Activated naive CD4-positive, alpha-beta T cell treated with anti-CD3 and anti-CD28 coated beads, Interleukin-2, amount 10 ng/mL, durations not matched to agents 7 days and 5 days (primary cell): ENCODE data around the gene TMEM198.

Source experiments
- CTCF ChIA-PET: fragments of 350-600 bp; sonication (Branson Sonifier 250); formaldehyde crosslinking; loops from one replicate; lab custom pipeline; 2021; ENCODE audit warnings: antibody characterized with exemption; lab: Charles Lee
- DNase-seq: peaks from one replicate; pipeline ENCODE4 v3.0.0-alpha.2; 2020
- H3K27ac Mint-ChIP-seq: one replicate; pipeline ENCODE4 v1.8.0; 2021; ENCODE audit warnings: mild to moderate bottlenecking, moderate library complexity, mixed read lengths
- H3K27me3 Mint-ChIP-seq: one replicate; pipeline ENCODE4 v1.8.0; 2021; ENCODE audit warnings: mild to moderate bottlenecking, mixed read lengths
- H3K36me3 Mint-ChIP-seq: one replicate; pipeline ENCODE4 v1.8.0; 2021; ENCODE audit warnings: mixed read lengths
- H3K4me1 Mint-ChIP-seq: one replicate; pipeline ENCODE4 v1.8.0; 2021; ENCODE audit warnings: mixed read lengths
- H3K4me3 Mint-ChIP-seq: one replicate; pipeline ENCODE4 v1.8.0; 2021; ENCODE audit warnings: mild to moderate bottlenecking, moderate library complexity, mixed read lengths
- H3K9me3 Mint-ChIP-seq: one replicate; pipeline ENCODE4 v1.8.0; 2021; ENCODE audit warnings: mixed read lengths

Gene TMEM198

GRCh38 chr2:219551441-219552381, 7.9 kb downstream of the TMEM198 start:
- H3K4me1 Mint-ChIP-seq: peaks cover 10% of the 10 kb centered on the region
- H3K9me3 Mint-ChIP-seq: no peaks in the 10 kb centered on the region
- peaks cover 66% of the 10 kb centered on the region for H3K27me3 Mint-ChIP-seq
- H3K27ac Mint-ChIP-seq: peak overlapping the region; percentile 50
- peak overlapping the region; percentile 71 for H3K4me3 Mint-ChIP-seq
- DNase-seq: no peak
- H3K36me3 Mint-ChIP-seq: no peaks in the 10 kb centered on the region
- CTCF ChIA-PET: interaction anchor here (0.8 to 6.0 kb wide), 3 partner anchors 9 to 11 kb away, joined by 3 to 30 read pairs (median 23); partner anchors contain the start of genes CHPF and TMEM198

- no peaks in the 10 kb centered on the region for H3K36me3 Mint-ChIP-seq
- H3K4me1 Mint-ChIP-seq: peaks cover 10% of the 10 kb centered on the region
- H3K4me3 Mint-ChIP-seq: peak overlapping the region; percentile 71
- H3K27me3 Mint-ChIP-seq: peaks cover 62% of the 10 kb centered on the region
- peak overlapping the region; percentile 50 for H3K27ac Mint-ChIP-seq
- no peaks in the 10 kb centered on the region for H3K9me3 Mint-ChIP-seq
- DNase-seq: peak; percentile 82
- CTCF ChIA-PET: interaction anchor here (4.1 to 6.0 kb wide), 2 partner anchors 8 to 10 kb away, joined by 23 to 30 read pairs; partner anchors contain the start of genes CHPF and TMEM198
Observed at GRCh38 chr2:219552382-219553167, 8.7 kb downstream of the TMEM198 start.

DNA sequence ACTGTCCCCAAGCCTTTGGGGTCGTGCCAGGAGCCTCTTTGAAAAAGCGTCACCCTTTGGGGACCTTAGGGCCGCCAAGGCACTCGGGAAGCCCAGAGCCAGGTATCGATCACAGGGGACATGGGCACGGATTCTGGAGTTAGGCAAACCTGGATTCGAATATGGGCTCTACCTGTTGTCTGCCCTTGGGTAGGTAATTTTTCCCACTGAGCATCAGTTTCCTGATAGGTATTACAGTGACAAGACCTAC, 9.3 kb downstream of the TMEM198 start:
- H3K4me3 Mint-ChIP-seq: peak overlapping the region; percentile 29
- peaks cover 10% of the 10 kb centered on the region for H3K4me1 Mint-ChIP-seq
- H3K27me3 Mint-ChIP-seq: peaks cover 62% of the 10 kb centered on the region
- no peaks in the 10 kb centered on the region for H3K9me3 Mint-ChIP-seq
- CTCF ChIA-PET: interaction anchor here (4.1 kb wide), 1 partner anchor 10 kb away, joined by 23 read pairs; the partner anchor contains the start of genes CHPF and TMEM198
- H3K36me3 Mint-ChIP-seq: no peaks in the 10 kb centered on the region
- DNase-seq: no peak
- no peak overlapping the region for H3K27ac Mint-ChIP-seq

GRCh38 chr2:219553463-219553963, 9.7 kb downstream of the TMEM198 start:
- H3K4me3 Mint-ChIP-seq: peak overlapping the region; percentile 29
- peaks cover 65% of the 10 kb centered on the region for H3K27me3 Mint-ChIP-seq
- H3K4me1 Mint-ChIP-seq: peaks cover 10% of the 10 kb centered on the region
- no peak overlapping the region for H3K27ac Mint-ChIP-seq
- H3K36me3 Mint-ChIP-seq: no peaks in the 10 kb centered on the region
- no peak for DNase-seq
- no peaks in the 10 kb centered on the region for H3K9me3 Mint-ChIP-seq
- CTCF ChIA-PET: interaction anchor here (4.1 kb wide), 1 partner anchor 11 kb away, joined by 23 read pairs; the partner anchor contains the start of genes CHPF and TMEM198

DNA sequence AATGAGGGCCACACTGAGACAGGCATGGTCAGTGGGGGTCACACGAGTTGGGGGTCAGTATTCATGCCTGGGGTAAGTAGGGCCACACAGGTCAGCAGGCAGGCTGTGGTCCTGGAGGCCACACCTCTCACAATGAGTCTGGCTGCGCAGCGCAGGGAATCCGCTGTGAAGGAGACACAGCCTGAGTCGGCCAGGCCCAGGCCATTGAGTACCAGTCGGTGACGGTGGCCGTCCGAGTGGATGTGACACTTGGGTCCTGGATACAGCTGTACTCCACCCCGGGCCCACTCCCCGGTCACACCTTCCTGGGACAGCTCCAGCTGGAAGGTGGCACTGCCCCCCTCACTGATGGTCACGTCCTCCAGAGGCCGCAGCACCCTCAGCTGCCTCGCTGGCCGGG, 10.5 kb downstream of the TMEM198 start:
- Mint-ChIP-seq H3K36me3 (no peaks in the 10 kb centered on the region), H3K9me3 (no peaks in the 10 kb centered on the region), H3K4me1 (peaks cover 10% of the 10 kb centered on the region), H3K4me3 (no peak overlapping the region), H3K27me3 (peaks cover 63% of the 10 kb centered on the region), H3K27ac (no peak overlapping the region)
- CTCF ChIA-PET: interaction anchor here (4.1 kb wide), 1 partner anchor 11 kb away, joined by 23 read pairs; the partner anchor contains the start of genes CHPF and TMEM198
- DNase-seq: no peak

DNA sequence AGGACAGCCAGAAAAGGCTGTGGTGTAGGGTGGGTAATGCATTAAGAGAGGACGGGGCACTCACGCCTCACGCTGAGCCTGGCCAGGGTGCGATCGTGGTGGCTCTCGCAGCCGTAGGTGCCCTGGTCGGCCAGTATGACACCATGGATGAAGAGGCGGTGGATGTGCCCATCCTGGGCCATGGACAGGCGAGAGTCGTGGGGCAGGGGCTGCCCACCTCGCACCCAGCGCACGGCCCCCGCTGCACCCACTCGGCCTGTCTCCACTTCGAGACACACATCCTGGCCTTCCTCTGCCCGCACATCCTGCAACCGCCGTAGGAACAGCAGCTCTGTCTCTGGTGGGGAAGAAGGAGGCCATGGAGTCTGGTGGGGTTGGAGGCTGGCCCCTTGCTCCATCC, 12.1 kb downstream of the TMEM198 start:
- Mint-ChIP-seq H3K27me3 (peaks cover 52% of the 10 kb centered on the region), H3K4me1 (peaks cover 10% of the 10 kb centered on the region), H3K27ac (no peak overlapping the region), H3K9me3 (no peaks in the 10 kb centered on the region), H3K36me3 (no peaks in the 10 kb centered on the region), H3K4me3 (no peak overlapping the region)
- no peak for DNase-seq
- CTCF ChIA-PET: interaction anchor here (1.1 to 2.0 kb wide), 2 partner anchors 17 to 60 kb away, joined by 3 to 5 read pairs; partner anchors contain the start of gene INHA

- H3K27ac Mint-ChIP-seq: no peak overlapping the region
- H3K4me3 Mint-ChIP-seq: no peak overlapping the region
- no peak for DNase-seq
- no peaks in the 10 kb centered on the region for H3K9me3 Mint-ChIP-seq
- H3K36me3 Mint-ChIP-seq: no peaks in the 10 kb centered on the region
- H3K4me1 Mint-ChIP-seq: peaks cover 10% of the 10 kb centered on the region
- peaks cover 47% of the 10 kb centered on the region for H3K27me3 Mint-ChIP-seq
- CTCF ChIA-PET: interaction anchor here (2.0 kb wide), 1 partner anchor 61 kb away, joined by 5 read pairs; a partner anchor contains a TSS
Observed at GRCh38 chr2:219556413-219556812, 12.6 kb downstream of the TMEM198 start.

DNA sequence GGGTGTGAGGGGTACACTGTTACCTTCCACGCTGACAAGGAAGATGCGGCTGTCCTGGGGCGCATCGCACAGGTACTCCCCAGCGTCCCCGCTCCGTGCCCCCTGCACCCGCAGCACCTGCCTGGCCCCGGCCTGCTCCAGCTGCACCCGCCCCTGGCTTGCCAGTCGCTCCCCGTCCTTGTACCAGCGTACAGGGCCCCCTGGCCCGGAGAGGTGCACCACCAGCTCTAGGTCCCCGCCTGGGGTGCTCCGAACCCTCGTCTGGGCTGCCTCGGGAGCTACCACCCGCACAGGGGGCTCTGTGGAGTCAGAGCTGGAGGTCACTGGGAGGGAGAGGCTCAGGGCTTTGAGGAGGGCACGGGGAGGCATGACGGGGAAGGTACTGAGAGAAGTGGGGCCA, 13.5 kb downstream of the TMEM198 start:
- no peak overlapping the region for H3K27ac Mint-ChIP-seq
- CTCF ChIA-PET: interaction anchor here (1.6 to 2.0 kb wide), 3 partner anchors 15 to 62 kb away, joined by 5 to 7 read pairs (median 6); a partner anchor contains a TSS
- DNase-seq: no peak

DNA sequence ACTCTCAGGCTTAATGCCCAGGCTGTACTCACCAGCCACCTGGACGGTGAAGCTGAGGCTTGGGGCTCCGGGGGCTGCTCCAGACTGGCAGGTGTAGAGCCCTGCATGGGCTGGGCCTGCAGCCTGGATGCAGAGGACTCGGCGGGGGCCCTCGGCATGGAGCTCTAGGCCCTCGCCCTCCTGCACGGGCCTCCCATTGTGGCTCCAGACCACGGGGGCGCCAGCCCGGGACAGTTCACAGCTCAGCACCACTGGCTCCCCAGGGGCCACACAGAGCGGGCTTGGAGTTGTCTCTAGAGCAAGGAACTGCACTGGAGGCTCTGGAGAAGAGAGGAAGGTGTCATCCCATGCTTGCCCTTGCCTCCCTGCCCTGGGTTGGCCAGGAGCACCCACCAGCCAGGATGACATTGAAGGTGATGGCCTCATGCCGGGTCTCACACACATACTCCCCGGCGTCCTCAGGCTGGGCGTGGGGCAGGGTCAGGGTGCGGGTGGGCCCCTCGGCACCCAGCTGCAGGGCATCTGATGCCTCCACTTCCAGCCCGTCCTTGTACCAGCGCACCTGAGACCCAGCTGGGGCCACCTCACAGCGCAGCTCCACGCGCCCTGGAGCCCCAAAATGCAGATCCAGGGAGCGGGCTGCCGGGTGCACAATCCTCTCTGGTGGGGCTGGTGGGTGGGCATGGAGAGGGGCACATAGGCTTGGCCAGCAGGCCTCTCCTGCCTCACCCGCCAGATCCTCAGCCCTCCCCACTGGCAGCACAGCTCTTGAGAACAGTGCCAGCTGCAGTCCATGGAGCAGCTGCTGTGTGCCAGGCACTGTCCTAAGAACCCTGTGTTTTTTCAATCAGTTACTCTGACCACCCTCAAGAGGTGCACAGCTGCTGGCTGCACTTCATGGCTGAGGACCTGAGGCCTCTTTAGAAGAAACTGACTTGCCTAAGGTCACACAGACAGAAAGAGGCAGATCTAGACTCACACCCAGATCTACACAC, 14.3 kb downstream of the TMEM198 start:
- no peak for DNase-seq
- no peak overlapping the region for H3K4me3 Mint-ChIP-seq
- H3K36me3 Mint-ChIP-seq: no peaks in the 10 kb centered on the region
- H3K9me3 Mint-ChIP-seq: no peaks in the 10 kb centered on the region
- H3K27ac Mint-ChIP-seq: no peak overlapping the region
- peaks cover 4% of the 10 kb centered on the region for H3K4me1 Mint-ChIP-seq
- peaks cover 31% of the 10 kb centered on the region for H3K27me3 Mint-ChIP-seq
- CTCF ChIA-PET: interaction anchor here (1.6 to 2.0 kb wide), 3 partner anchors 16 to 62 kb away, joined by 5 to 7 read pairs (median 6); a partner anchor contains a TSS

More for the DNA sequence above, 13.5 kb downstream of the TMEM198 start:
- H3K36me3 Mint-ChIP-seq: no peaks in the 10 kb centered on the region
- H3K4me3 Mint-ChIP-seq: no peak overlapping the region
- H3K27me3 Mint-ChIP-seq: peaks cover 38% of the 10 kb centered on the region
- H3K4me1 Mint-ChIP-seq: peaks cover 4% of the 10 kb centered on the region
- H3K9me3 Mint-ChIP-seq: no peaks in the 10 kb centered on the region

GRCh38 chr2:219559156-219559915, 15.5 kb downstream of the TMEM198 start:
- H3K9me3 Mint-ChIP-seq: no peaks in the 10 kb centered on the region
- no peaks in the 10 kb centered on the region for H3K36me3 Mint-ChIP-seq
- H3K4me3 Mint-ChIP-seq: no peak overlapping the region
- no peak overlapping the region for H3K27ac Mint-ChIP-seq
- CTCF ChIA-PET: interaction anchor here (1.0 to 3.8 kb wide), 8 partner anchors 9 to 86 kb away, joined by 3 to 35 read pairs (median 7); partner anchors contain the start of gene OBSL1
- peaks cover 18% of the 10 kb centered on the region for H3K27me3 Mint-ChIP-seq
- no peaks in the 10 kb centered on the region for H3K4me1 Mint-ChIP-seq
- DNase-seq: no peak

- CTCF ChIA-PET: interaction anchor here (0.7 to 3.8 kb wide), 18 partner anchors 9 to 85 kb away, joined by 3 to 35 read pairs (median 5); partner anchors contain the start of gene OBSL1
- Mint-ChIP-seq H3K9me3 (no peaks in the 10 kb centered on the region), H3K36me3 (no peaks in the 10 kb centered on the region), H3K4me1 (no peaks in the 10 kb centered on the region), H3K4me3 (no peak overlapping the region), H3K27ac (no peak overlapping the region), H3K27me3 (peaks cover 21% of the 10 kb centered on the region)
- peak; percentile 32 for DNase-seq
Observed at GRCh38 chr2:219560037-219560892, 16.4 kb downstream of the TMEM198 start.
